PC-3 (cell line): ENCODE measurements around the gene TKT. TPM values are rescaled to one million over a fixed set of nuclear protein-coding genes. Genes with fewer than 3 reads are reported as not detected.

Experiments
- ATAC-seq: fragments of 200-7000 bp; cut with Tn5 transposase; 2 replicates; pipeline ENCODE4 v1.9.1; 2020; ENCODE audit warnings: mild to moderate bottlenecking, moderate library complexity
- BruUV-seq: library from RNA; stranded (reverse); fragments of 400-500 nt; replicated peaks from 2 replicates; lab custom pipeline; 2021; lab: Mats Ljungman, UMichigan
- CTCF ChIA-PET: fragments of 300-600 bp; sonication (Branson Sonifier 250); formaldehyde crosslinking; loops from one replicate; lab custom pipeline; 2022; ENCODE audit warnings: antibody characterized with exemption; lab: Charles Lee
- POLR2A ChIA-PET: fragments of 300-600 bp; sonication (Branson Sonifier 250); formaldehyde crosslinking; loops from one replicate; lab custom pipeline; 2022; ENCODE audit warnings: antibody characterized with exemption; ENCODE audit not compliant: unreplicated experiment; lab: Charles Lee
- DNase-seq: peaks from one replicate; pipeline ENCODE4 v3.0.0-alpha.2; 2015
- H2AFZ ChIP-seq: fragments of 300-600 bp; sonication (generic); 2 replicates; pipeline ENCODE4 v1.6.0; 2016; ENCODE audit warnings: antibody characterized with exemption, low read length
- H3F3A ChIP-seq: fragments of 300-600 bp; sonication (generic); one replicate; pipeline ENCODE4 v1.6.0; 2017; ENCODE audit warnings: antibody characterized with exemption, low read length, control low read depth, mild to moderate bottlenecking; ENCODE audit not compliant: unreplicated experiment
- H3K27ac ChIP-seq: fragments of 300-600 bp; sonication (generic); 2 replicates; pipeline ENCODE4 v1.5.1; 2016; ENCODE audit warnings: mild to moderate bottlenecking, low read length
- H3K27me3 ChIP-seq: fragments of 300-600 bp; sonication (generic); 2 replicates; pipeline ENCODE4 v1.6.1; 2016; ENCODE audit warnings: low read length, mixed read lengths
- H3K36me3 ChIP-seq: fragments of 300-600 bp; sonication (generic); 2 replicates; pipeline ENCODE4 v1.6.1; 2016; ENCODE audit warnings: low read depth, mixed run types, low read length, mixed read lengths
- H3K4me1 ChIP-seq: fragments of 300-600 bp; sonication (generic); 2 replicates; pipeline ENCODE4 v1.5.1; 2016; ENCODE audit warnings: low read length; ENCODE audit not compliant: insufficient read depth
- H3K4me2 ChIP-seq: fragments of 300-600 bp; sonication (generic); 2 replicates; pipeline ENCODE4 v1.6.0; 2016; ENCODE audit warnings: low read length
- H3K4me3 ChIP-seq: fragments of 300-600 bp; sonication (generic); 2 replicates; pipeline ENCODE4 v1.5.1; 2016; ENCODE audit warnings: mild to moderate bottlenecking, low read length, mixed read lengths
- H3K79me2 ChIP-seq: fragments of 300-600 bp; sonication (generic); 2 replicates; pipeline ENCODE4 v1.6.1; 2017; ENCODE audit warnings: low read length, mixed read lengths
- H3K9ac ChIP-seq: fragments of 300-600 bp; sonication (generic); 2 replicates; pipeline ENCODE4 v1.6.0; 2016; ENCODE audit warnings: mild to moderate bottlenecking, low read length
- H3K9me2 ChIP-seq: fragments of 300-600 bp; sonication (generic); replicated peaks from 2 replicates; pipeline ENCODE4 v1.6.1; 2016; ENCODE audit warnings: mixed run types, low read length, mixed read lengths
- H3K9me3 ChIP-seq: fragments of 300-600 bp; sonication (generic); 2 replicates; pipeline ENCODE4 v1.6.1; 2016; ENCODE audit warnings: low read length, mixed read lengths
- H4K20me1 ChIP-seq: fragments of 300-600 bp; sonication (generic); 2 replicates; pipeline ENCODE4 v1.6.1; 2016; ENCODE audit warnings: low read length, mixed read lengths
- CTCF ChIP-seq: fragments of 300-600 bp; sonication (generic); conservative IDR thresholded peaks from 2 replicates; pipeline ENCODE4 v1.5.1; 2017; ENCODE audit warnings: antibody characterized with exemption, low read depth, mild to moderate bottlenecking, low read length
- EZH2 ChIP-seq: fragments of 300-600 bp; sonication (generic); IDR thresholded peaks from one replicate; pipeline ENCODE4 v1.6.1; 2017; ENCODE audit warnings: antibody characterized with exemption, mild to moderate bottlenecking, low read length; ENCODE audit not compliant: unreplicated experiment
- EZH2phosphoT487 ChIP-seq: fragments of 300-600 bp; sonication (generic); IDR thresholded peaks from 2 replicates; pipeline ENCODE4 v1.6.1; 2018; ENCODE audit warnings: mild to moderate bottlenecking, antibody characterized with exemption, low read length, borderline replicate concordance
- intact Hi-C: fragments of 100-400 bp; cut with micrococcal nuclease; formaldehyde crosslinking; loops from 2 replicates; pipeline ENCODE4 v1.9.0; 2023
- total RNA-seq: library from RNA; depleted of rRNA; stranded (reverse); fragments of >200 nt; gene quantifications from 2 replicates; pipeline ENCODE4 v1.2.3, GENCODE V29; 2014

Gene TKT
- total RNA-seq, 1 experiment from 2014 or later = 486 TPM

GRCh38 chr3:53231532-53232511 is 24.0 kb downstream of the TKT start:
- intact Hi-C loops = no loop called here
- CTCF ChIA-PET = interaction anchor here (0.5 to 0.6 kb wide), 2 partner anchors 32 to 465 kb away, joined by 3 to 5 read pairs; no protein-coding TSS in a partner anchor
- Histone ChIP-seq H3K4me3 (no peak overlapping the region), H3K27ac (no peak overlapping the region), H3K36me3 (peaks cover 94% of the 10 kb centered on the region), H3K4me2 (no peak overlapping the region), H3K9me3 (no peaks in the 10 kb centered on the region), H3K9ac (no peak overlapping the region), H4K20me1 (no peaks in the 10 kb centered on the region), H2AFZ (no peak overlapping the region), H3K79me2 (peaks cover 15% of the 10 kb centered on the region), H3K27me3 (no peaks in the 10 kb centered on the region), H3K4me1 (peaks cover 12% of the 10 kb centered on the region), H3F3A (no peaks in the 10 kb centered on the region), H3K9me2 (no peaks in the 10 kb centered on the region)
- POLR2A ChIA-PET = no interaction called here
- DNase-seq (no peak), ATAC-seq (no peak)
- no TSS peak for BruUV-seq
- TF ChIP-seq CTCF (peak; percentile 48), EZH2phosphoT487 (no peak)

GRCh38 chr3:53230789-53231188 is 25.0 kb downstream of the TKT start:
- ATAC-seq = no peak
- Histone ChIP-seq H3K27me3 (no peaks in the 10 kb centered on the region), H3K9me2 (no peaks in the 10 kb centered on the region), H3K9ac (no peak overlapping the region), H2AFZ (no peak overlapping the region), H3K4me1 (peaks cover 2% of the 10 kb centered on the region), H3K4me3 (no peak overlapping the region), H3K36me3 (peaks cover 97% of the 10 kb centered on the region), H4K20me1 (no peaks in the 10 kb centered on the region), H3F3A (no peaks in the 10 kb centered on the region), H3K4me2 (no peak overlapping the region), H3K27ac (no peak overlapping the region), H3K79me2 (peaks cover 7% of the 10 kb centered on the region), H3K9me3 (no peaks in the 10 kb centered on the region)
- ChIA-PET CTCF (no interaction called here), POLR2A (no interaction called here)
- BruUV-seq = no TSS peak
- TF ChIP-seq EZH2phosphoT487 = no peak
- no peak for TF ChIP-seq EZH2
- TF ChIP-seq CTCF = no peak
- DNase-seq = no peak
- intact Hi-C loops = no loop called here
